Choroid plexus epithelial cell (primary cell): ENCODE measurements around the gene LINGO4.
A peak's percentile ranks its signal among the peaks of the same experiment; 100 is the strongest.
"Not testable (repeated sequence)": the region's sequence is repeated elsewhere in the genome, so short reads cannot be mapped to it uniquely, and the experiment has no call there.

Experiments
- DNase-seq: peaks from one replicate; pipeline ENCODE4 v3.0.0-alpha.2; 2010; ENCODE audit warnings: low read depth
- H3K4me3 ChIP-seq: 2 replicates; pipeline ENCODE4 v1.5.1; 2011; ENCODE audit warnings: low read depth, mild to moderate bottlenecking, control low read depth, low read length, moderate library complexity
- CTCF ChIP-seq: conservative IDR thresholded peaks from 2 replicates; pipeline ENCODE4 v1.5.1; 2011; ENCODE audit warnings: low read depth, mild to moderate bottlenecking, control low read depth, inconsistent platforms, low read length, moderate library complexity

The LINGO4 gene

GRCh38 chr1:151790071-151790939, 14.9 kb downstream of the LINGO4 start, which contains the start of gene TDRKH:
TDRKH (minus strand) TSS chr1:151790500; CDS start chr1:151783022, 7,478 bp downstream.
- H3K4me3 ChIP-seq: peak within 1 kb of the TSS; percentile 78
- peak; percentile 100 for DNase-seq
- peak; percentile 27 for TF ChIP-seq CTCF

- DNase-seq: no peak
- H3K4me3 ChIP-seq: no peak overlapping the region
- TF ChIP-seq CTCF: no peak
These were observed 17.5 kb downstream of the LINGO4 start for GRCh38 chr1:151787689-151788088.

GRCh38 chr1:151783796-151784195, 21.4 kb downstream of the LINGO4 start:
- H3K4me3 ChIP-seq: no peak overlapping the region
- no peak for DNase-seq
- TF ChIP-seq CTCF: no peak

- no peak for TF ChIP-seq CTCF
- no peak overlapping the region for H3K4me3 ChIP-seq
- no peak for DNase-seq
These were observed 22.5 kb downstream of the LINGO4 start for GRCh38 chr1:151782741-151783140.

- H3K4me3 ChIP-seq, DNase-seq: not testable (repeated sequence)
These were observed 23.2 kb downstream of the LINGO4 start for GRCh38 chr1:151782026-151782425.

GRCh38 chr1:151780736-151781135, 24.5 kb downstream of the LINGO4 start:
- H3K4me3 ChIP-seq, DNase-seq: not testable (repeated sequence)

GRCh38 chr1:151779852-151780251, 25.4 kb downstream of the LINGO4 start:
- no peak for TF ChIP-seq CTCF
- H3K4me3 ChIP-seq: no peak overlapping the region

GRCh38 chr1:151777317-151777716, 27.9 kb downstream of the LINGO4 start:
- H3K4me3 ChIP-seq: no peak overlapping the region
- no peak for DNase-seq
- no peak for TF ChIP-seq CTCF

More at GRCh38 chr1:151779852-151780251, 25.4 kb downstream of the LINGO4 start:
- no peak for DNase-seq
